ENCODE measurements around the gene SH3GL3.

DNA sequence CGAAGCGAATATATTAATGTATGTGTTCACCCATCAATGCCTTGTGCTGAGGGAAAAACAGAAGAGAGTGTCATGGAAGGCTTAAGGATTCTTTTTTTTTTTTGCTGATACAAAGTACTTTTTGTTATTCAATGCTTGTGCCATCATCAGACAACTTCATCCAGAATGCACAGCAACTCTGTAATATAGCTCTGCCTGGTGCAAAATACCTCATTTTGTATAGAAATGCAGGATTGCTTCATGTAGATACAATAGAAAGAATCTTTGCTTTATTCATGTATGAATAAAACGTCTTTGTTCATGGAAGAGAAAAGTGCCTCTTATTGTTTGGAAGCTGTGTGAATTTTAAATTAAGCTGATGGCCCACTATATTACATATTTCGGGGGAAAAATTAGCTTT lies 62.9 kb downstream of the SH3GL3 start:
- TF ChIP-seq CTCF (IDR thresholded peaks at IDR 0.05) (no peak), ZFX (IDR thresholded peaks at IDR 0.05; ENCODE audit: borderline replicate concordance) (no peak)

All from 22Rv1 (cell line).